Mesendoderm (in vitro differentiated cells): ENCODE measurements around the gene STUM.

Source experiments
- DNase-seq: peaks from one replicate; pipeline ENCODE4 v3.0.0; 2013
- H2AK5ac ChIP-seq: 2 replicates; pipeline ENCODE4 v1.6.1; 2013; ENCODE audit warnings: low read length, inconsistent platforms
- H2BK120ac ChIP-seq: 2 replicates; pipeline ENCODE4 v1.6.1; 2013; ENCODE audit warnings: low read depth, mild to moderate bottlenecking, low read length, moderate library complexity, mixed read lengths
- H2BK15ac ChIP-seq: replicated peaks from 2 replicates; pipeline ENCODE4 v1.6.1; 2013; ENCODE audit warnings: low read depth, mild to moderate bottlenecking, moderate library complexity
- H2BK5ac ChIP-seq: 2 replicates; pipeline ENCODE4 v1.6.1; 2013; ENCODE audit warnings: low read length, inconsistent platforms
- H3K18ac ChIP-seq: 2 replicates; pipeline ENCODE4 v1.6.1; 2013; ENCODE audit warnings: mild to moderate bottlenecking, low read length, mixed read lengths
- H3K23ac ChIP-seq: one replicate; pipeline ENCODE4 v1.6.1; 2013; ENCODE audit warnings: low read length
- H3K27ac ChIP-seq: 2 replicates; pipeline ENCODE4 v1.5.1; 2013; ENCODE audit warnings: low read depth, mild to moderate bottlenecking, inconsistent platforms, low read length, moderate library complexity
- H3K27me3 ChIP-seq: 2 replicates; pipeline ENCODE4 v1.6.1; 2013; ENCODE audit warnings: low read length, control low read depth, mild to moderate bottlenecking, inconsistent platforms; ENCODE audit not compliant: insufficient read depth, poor library complexity
- H3K36me3 ChIP-seq: 2 replicates; pipeline ENCODE4 v1.6.1; 2013; ENCODE audit warnings: low read length, inconsistent platforms; ENCODE audit not compliant: control insufficient read depth, insufficient read depth
- H3K4ac ChIP-seq: one replicate; pipeline ENCODE4 v1.6.1; 2013; ENCODE audit warnings: low read depth, mild to moderate bottlenecking, low read length, moderate library complexity
- H3K4me1 ChIP-seq: 2 replicates; pipeline ENCODE4 v1.6.1; 2013; ENCODE audit warnings: low read depth, low read length, inconsistent platforms; ENCODE audit not compliant: control insufficient read depth
- H3K4me2 ChIP-seq: 2 replicates; pipeline ENCODE4 v1.6.1; 2013; ENCODE audit warnings: low read length
- H3K4me3 ChIP-seq: 2 replicates; pipeline ENCODE4 v1.5.1; 2013; ENCODE audit warnings: mild to moderate bottlenecking, low read length
- H3K56ac ChIP-seq: one replicate; pipeline ENCODE4 v1.6.1; 2013; ENCODE audit warnings: low read length
- H3K79me1 ChIP-seq: 2 replicates; pipeline ENCODE4 v1.6.1; 2013; ENCODE audit warnings: low read length, inconsistent platforms
- H3K79me2 ChIP-seq: 2 replicates; pipeline ENCODE4 v1.6.1; 2013; ENCODE audit warnings: mild to moderate bottlenecking, low read length; ENCODE audit not compliant: control insufficient read depth, insufficient read depth
- H3K9ac ChIP-seq: 2 replicates; pipeline ENCODE4 v1.6.1; 2013; ENCODE audit warnings: low read length, inconsistent platforms
- H4K5ac ChIP-seq: one replicate; pipeline ENCODE4 v1.6.1; 2013; ENCODE audit warnings: low read length
- H4K8ac ChIP-seq: one replicate; pipeline ENCODE4 v1.6.1; 2013; ENCODE audit warnings: low read depth, mild to moderate bottlenecking, control low read depth, low read length, moderate library complexity
- WGBS: extraction: QIAGEN DNeasy Blood & Tissue Kit; methylation state at CpG from one replicate; pipeline ENCODE4 v1.1.7; 2013; ENCODE audit warnings: low lambda C conversion rate, missing lambda C conversion rate; ENCODE audit not compliant: insufficient coverage; ENCODE audit errors: extremely low coverage; 5-methylcytosine and 5-hydroxymethylcytosine counted together

STUM gene

DNA sequence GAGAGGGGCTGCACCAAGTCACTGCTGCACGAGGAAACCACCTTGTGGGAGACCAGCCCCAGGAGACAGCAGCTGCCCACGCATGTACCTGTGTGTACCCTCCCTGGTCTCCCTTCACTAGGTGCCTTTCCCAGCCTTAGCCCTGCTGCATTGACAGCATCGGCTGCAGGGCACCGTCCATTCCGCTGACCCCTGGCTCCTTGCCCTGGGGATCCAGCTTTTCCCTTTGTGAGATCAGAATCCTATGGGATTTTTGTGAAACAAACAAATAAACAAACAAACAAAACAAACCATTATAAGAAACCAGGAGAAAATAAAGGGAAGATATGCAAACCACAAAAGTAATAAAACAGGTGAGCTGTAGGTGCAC lies 2.1 kb downstream of the STUM start:
- no peak overlapping the region for H3K56ac ChIP-seq
- H3K27ac ChIP-seq: no peak overlapping the region
- DNase-seq: no peak
- H3K23ac ChIP-seq: no peak overlapping the region
- no peak overlapping the region for H2BK5ac ChIP-seq
- no CpG with 5 or more reads among the region's 5 CpGs for WGBS
- no peak overlapping the region for H2BK15ac ChIP-seq
- H3K4me3 ChIP-seq: no peak overlapping the region
- H3K4me1 ChIP-seq: peaks cover 3% of the 10 kb centered on the region
- no peak overlapping the region for H2BK120ac ChIP-seq
- H3K4ac ChIP-seq: no peak overlapping the region
- H3K4me2 ChIP-seq: no peak overlapping the region
- H3K79me2 ChIP-seq: no peaks in the 10 kb centered on the region
- H4K5ac ChIP-seq: no peak overlapping the region
- no peaks in the 10 kb centered on the region for H3K36me3 ChIP-seq
- H4K8ac ChIP-seq: no peak overlapping the region
- no peaks in the 10 kb centered on the region for H3K79me1 ChIP-seq
- no peak overlapping the region for H3K18ac ChIP-seq
- no peak overlapping the region for H2AK5ac ChIP-seq
- no peak overlapping the region for H3K9ac ChIP-seq
- peaks cover 7% of the 10 kb centered on the region for H3K27me3 ChIP-seq

DNA sequence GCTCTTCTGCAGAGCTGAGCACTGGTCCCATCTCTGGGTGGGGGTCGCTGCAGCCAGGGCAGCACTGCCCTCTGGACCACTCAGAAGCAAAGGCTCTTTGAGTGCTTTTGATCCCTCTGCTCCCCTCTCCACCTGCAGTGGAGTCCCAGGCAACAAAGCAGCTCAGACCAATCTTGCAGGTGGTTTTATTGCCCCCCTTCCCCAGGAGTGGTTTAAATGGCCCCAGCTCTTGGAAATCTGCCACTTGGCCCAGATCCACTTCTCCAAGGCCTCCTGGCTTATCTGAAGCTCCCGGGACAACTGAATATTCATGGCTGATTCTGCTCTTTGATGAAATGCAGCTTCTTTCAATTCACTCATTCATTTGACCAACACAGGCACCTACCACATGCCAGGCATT lies 2.7 kb downstream of the STUM start:
- H3K27ac ChIP-seq: no peak overlapping the region
- no peak overlapping the region for H3K9ac ChIP-seq
- peaks cover 3% of the 10 kb centered on the region for H3K4me1 ChIP-seq
- H3K56ac ChIP-seq: no peak overlapping the region
- H3K4ac ChIP-seq: no peak overlapping the region
- no peaks in the 10 kb centered on the region for H3K79me2 ChIP-seq
- no CpG with 5 or more reads among the region's 2 CpGs for WGBS
- no peak overlapping the region for H3K4me2 ChIP-seq
- no peaks in the 10 kb centered on the region for H3K79me1 ChIP-seq
- DNase-seq: no peak
- no peak overlapping the region for H2BK5ac ChIP-seq
- H4K5ac ChIP-seq: no peak overlapping the region
- H2BK120ac ChIP-seq: no peak overlapping the region
- H2AK5ac ChIP-seq: no peak overlapping the region
- H3K4me3 ChIP-seq: no peak overlapping the region
- H3K18ac ChIP-seq: no peak overlapping the region
- H3K23ac ChIP-seq: no peak overlapping the region
- H3K27me3 ChIP-seq: peaks cover 7% of the 10 kb centered on the region
- no peak overlapping the region for H4K8ac ChIP-seq
- no peak overlapping the region for H2BK15ac ChIP-seq
- no peaks in the 10 kb centered on the region for H3K36me3 ChIP-seq

DNA sequence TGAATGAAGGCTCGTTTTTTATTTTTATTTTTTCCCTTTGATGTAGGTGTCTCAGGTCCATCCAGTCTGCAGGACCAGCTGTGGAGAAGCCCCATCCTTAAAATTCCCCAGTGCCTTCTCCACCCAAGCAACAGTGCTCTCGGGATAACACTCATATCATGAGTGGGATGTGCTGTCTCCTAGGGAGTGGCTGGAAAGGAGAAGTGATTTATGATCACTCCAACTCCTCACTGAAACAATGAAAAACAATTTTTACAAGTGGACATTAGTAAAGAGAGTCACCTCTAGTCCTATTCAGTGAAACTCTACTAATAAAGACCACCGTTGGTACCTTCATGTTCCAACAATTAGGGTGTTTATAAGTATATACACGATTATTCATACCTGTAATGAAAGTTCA lies 3.5 kb downstream of the STUM start:
- Histone ChIP-seq H3K27ac (no peak overlapping the region), H3K23ac (no peak overlapping the region), H3K4me1 (peaks cover 3% of the 10 kb centered on the region), H2BK120ac (no peak overlapping the region), H2BK15ac (no peak overlapping the region), H4K8ac (no peak overlapping the region), H3K79me2 (no peaks in the 10 kb centered on the region), H3K9ac (no peak overlapping the region), H3K4me3 (no peak overlapping the region), H3K27me3 (peaks cover 7% of the 10 kb centered on the region), H2AK5ac (no peak overlapping the region), H3K79me1 (no peaks in the 10 kb centered on the region), H3K4me2 (no peak overlapping the region), H2BK5ac (no peak overlapping the region), H4K5ac (no peak overlapping the region), H3K4ac (no peak overlapping the region), H3K36me3 (no peaks in the 10 kb centered on the region), H3K56ac (no peak overlapping the region), H3K18ac (no peak overlapping the region)
- no CpG with 5 or more reads among the region's 4 CpGs for WGBS
- no peak for DNase-seq

DNA sequence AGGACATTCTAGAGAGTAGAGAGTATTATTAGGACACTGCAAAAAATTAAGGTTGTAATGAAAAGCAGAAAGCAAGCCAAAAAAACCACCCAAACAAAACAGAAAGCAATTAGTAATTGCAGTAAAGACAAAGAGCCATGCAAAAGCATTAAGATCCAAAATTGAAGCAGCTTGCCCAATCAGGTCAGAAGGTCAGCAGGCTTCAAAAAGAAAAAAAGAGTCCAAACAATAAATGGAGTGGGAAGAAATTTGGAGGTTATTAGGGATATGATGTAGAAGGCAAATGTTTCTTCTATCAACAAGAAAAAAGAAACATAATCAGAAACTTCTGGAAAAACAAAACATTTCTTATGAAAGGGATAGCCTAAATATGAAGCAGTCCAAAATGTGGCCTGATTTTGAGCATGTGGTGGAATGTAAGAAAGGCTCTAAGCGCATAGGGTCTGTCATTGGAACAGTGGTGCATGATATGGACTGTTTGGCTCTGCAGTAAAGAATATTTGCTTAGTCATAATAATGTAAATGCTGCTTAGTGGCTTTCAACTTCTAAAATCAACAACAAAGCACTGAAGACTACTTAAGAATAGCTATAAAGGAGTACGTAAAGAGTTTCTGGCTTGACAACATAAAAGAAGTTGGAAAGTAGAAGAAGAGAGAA lies 4.8 kb downstream of the STUM start:
- Histone ChIP-seq H3K18ac (no peak overlapping the region), H3K27me3 (peaks cover 7% of the 10 kb centered on the region), H3K4me1 (peaks cover 3% of the 10 kb centered on the region), H3K4me2 (no peak overlapping the region), H2AK5ac (no peak overlapping the region), H3K4ac (no peak overlapping the region), H3K23ac (no peak overlapping the region), H2BK15ac (no peak overlapping the region), H3K79me1 (no peaks in the 10 kb centered on the region), H3K27ac (no peak overlapping the region), H3K36me3 (no peaks in the 10 kb centered on the region), H3K56ac (no peak overlapping the region), H3K9ac (no peak overlapping the region), H2BK120ac (no peak overlapping the region), H4K5ac (no peak overlapping the region), H2BK5ac (no peak overlapping the region), H4K8ac (no peak overlapping the region), H3K79me2 (no peaks in the 10 kb centered on the region), H3K4me3 (no peak overlapping the region)
- DNase-seq: no peak
- no CpG with 5 or more reads among the region's 2 CpGs for WGBS

DNA sequence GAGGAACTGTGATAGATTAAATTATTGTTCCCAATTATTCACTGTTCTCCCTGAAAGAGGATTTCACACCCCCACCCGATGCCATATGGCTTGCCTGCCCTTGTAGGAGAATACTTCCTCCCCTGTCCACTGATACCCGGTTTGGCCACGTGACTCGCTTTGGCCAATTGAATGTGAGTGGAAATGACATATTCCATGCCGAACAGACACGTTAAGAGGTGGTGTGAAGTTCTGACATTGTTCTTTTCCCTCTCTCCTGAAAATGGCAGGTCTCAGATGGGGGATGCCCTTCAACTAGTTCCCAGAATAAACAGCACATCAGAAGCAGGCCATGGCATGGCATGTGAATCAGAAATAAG lies 5.3 kb downstream of the STUM start:
- H3K36me3 ChIP-seq: no peaks in the 10 kb centered on the region
- no peak overlapping the region for H3K9ac ChIP-seq
- H3K79me1 ChIP-seq: no peaks in the 10 kb centered on the region
- no peak overlapping the region for H3K23ac ChIP-seq
- no peak overlapping the region for H4K8ac ChIP-seq
- no peak overlapping the region for H3K18ac ChIP-seq
- no peaks in the 10 kb centered on the region for H3K79me2 ChIP-seq
- H3K4ac ChIP-seq: no peak overlapping the region
- WGBS: no CpG with 5 or more reads among the region's 6 CpGs
- H3K27ac ChIP-seq: no peak overlapping the region
- H2BK120ac ChIP-seq: no peak overlapping the region
- no peak for DNase-seq
- no peak overlapping the region for H3K4me3 ChIP-seq
- no peak overlapping the region for H3K4me2 ChIP-seq
- H3K27me3 ChIP-seq: peaks cover 7% of the 10 kb centered on the region
- peaks cover 3% of the 10 kb centered on the region for H3K4me1 ChIP-seq
- H2AK5ac ChIP-seq: no peak overlapping the region
- H3K56ac ChIP-seq: no peak overlapping the region
- no peak overlapping the region for H2BK5ac ChIP-seq
- H4K5ac ChIP-seq: no peak overlapping the region
- no peak overlapping the region for H2BK15ac ChIP-seq

DNA sequence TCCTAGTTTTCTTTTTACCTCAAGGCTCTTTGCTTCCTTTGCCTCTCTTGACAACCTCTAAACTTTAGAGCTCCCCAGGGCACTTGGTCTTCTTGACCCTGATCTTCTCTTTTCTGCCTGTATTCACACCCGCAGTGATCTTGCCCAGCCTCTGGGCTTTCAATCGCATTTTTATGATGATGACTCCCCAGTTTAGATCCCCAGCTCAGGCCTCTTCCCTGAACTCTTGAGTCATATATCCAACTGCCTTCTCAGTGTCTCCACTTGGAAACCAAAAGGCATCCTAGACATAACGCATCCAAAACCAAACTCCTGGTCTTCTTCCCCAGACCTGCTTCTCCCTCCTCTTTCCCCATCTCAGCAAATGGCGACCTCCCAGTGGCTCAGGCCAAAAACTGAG lies 6.5 kb downstream of the STUM start:
- Histone ChIP-seq H2BK120ac (no peak overlapping the region), H3K4me3 (no peak overlapping the region), H3K79me2 (no peaks in the 10 kb centered on the region), H3K56ac (no peak overlapping the region), H3K4ac (no peak overlapping the region), H3K36me3 (no peaks in the 10 kb centered on the region), H3K27ac (no peak overlapping the region), H2BK5ac (no peak overlapping the region), H2AK5ac (no peak overlapping the region), H3K4me2 (no peak overlapping the region), H3K23ac (no peak overlapping the region), H2BK15ac (no peak overlapping the region), H4K5ac (no peak overlapping the region), H3K4me1 (peaks cover 2% of the 10 kb centered on the region), H3K18ac (no peak overlapping the region), H3K79me1 (no peaks in the 10 kb centered on the region), H3K27me3 (no peaks in the 10 kb centered on the region), H4K8ac (no peak overlapping the region), H3K9ac (no peak overlapping the region)
- no peak for DNase-seq
- no CpG with 5 or more reads among the region's 4 CpGs for WGBS
